Measurements from ENCODE around the gene EMC9. TPM values are rescaled to one million over a fixed set of nuclear protein-coding genes. Genes with fewer than 3 reads are reported as not detected.

EMC9 gene
- total and polyA plus RNA-seq, 2 of the 8 experiments (the other 6 are each of a cell fraction or from before 2014, with no cell fraction given): 38.4 to 47.2 TPM

DNA sequence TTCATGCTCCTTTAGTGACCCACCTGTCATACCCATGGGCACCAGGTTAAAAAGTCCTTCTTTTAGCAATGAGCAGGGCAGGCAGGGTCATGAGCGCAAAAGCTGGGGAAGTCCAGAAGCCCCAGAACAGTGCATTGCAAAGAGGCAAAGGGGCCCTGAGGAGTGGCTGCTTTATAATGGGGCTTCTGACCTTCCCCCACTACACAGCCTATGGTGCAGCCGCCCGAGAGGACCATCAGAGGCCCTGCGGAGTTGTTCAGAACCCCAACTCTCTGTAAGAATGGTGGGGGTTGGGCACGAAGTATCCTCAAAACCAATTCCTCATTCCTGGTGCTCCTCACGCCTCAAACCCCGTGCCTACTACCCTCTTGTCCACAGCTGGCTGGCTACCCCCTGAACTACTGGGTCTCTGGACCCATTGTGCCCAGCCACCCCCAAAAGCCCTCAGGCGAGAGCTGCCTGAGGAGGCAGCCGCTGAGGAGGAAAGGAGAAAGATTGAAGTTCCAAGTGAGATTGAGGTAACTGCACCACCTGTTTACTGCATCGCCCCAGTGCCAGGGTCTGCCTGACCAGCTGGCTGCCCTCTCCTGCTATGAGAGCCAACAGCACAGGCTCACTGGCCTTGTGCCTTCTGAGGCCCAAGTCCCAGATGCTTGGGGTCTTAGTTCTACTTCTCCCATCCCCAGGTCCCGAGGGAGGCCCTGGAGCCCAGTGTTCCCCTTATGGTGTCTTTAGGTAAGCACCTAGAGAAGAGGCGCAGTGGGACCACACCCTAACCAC is 37.2 kb upstream of the EMC9 start (continued):
- TF ChIP-seq KDM5A (IDR thresholded peaks at IDR 0.05; ENCODE audit: low read length): no peak

Data from H1 (cell line).